H9 (cell line): Measurements from ENCODE around the gene SPTSSA. TPM values are rescaled to one million over a fixed set of nuclear protein-coding genes. Genes with fewer than 3 reads are reported as not detected.

ENCODE experiments used
- DNase-seq: peaks from one replicate; pipeline ENCODE4 v3.0.0-alpha.2; 2017
- H2AFZ ChIP-seq: one replicate; pipeline ENCODE4 v1.6.1; 2013; ENCODE audit warnings: mild to moderate bottlenecking, low read length, control low read depth, moderate library complexity
- H2AK5ac ChIP-seq: 2 replicates; pipeline ENCODE4 v1.6.1; 2013; ENCODE audit warnings: low read length, control low read depth, mixed read lengths; ENCODE audit not compliant: insufficient read length
- H2BK120ac ChIP-seq: one replicate; pipeline ENCODE4 v1.6.1; 2013; ENCODE audit warnings: low read depth, mild to moderate bottlenecking, low read length, control low read depth, inconsistent platforms; ENCODE audit not compliant: poor library complexity, severe bottlenecking
- H2BK12ac ChIP-seq: 2 replicates; pipeline ENCODE4 v1.6.1; 2013; ENCODE audit warnings: low read length, control low read depth, mixed read lengths, low read depth; ENCODE audit not compliant: insufficient read length
- H2BK15ac ChIP-seq: 2 replicates; pipeline ENCODE4 v1.6.1; 2013; ENCODE audit warnings: low read depth, low read length, control low read depth
- H2BK20ac ChIP-seq: one replicate; pipeline ENCODE4 v1.6.1; 2013; ENCODE audit warnings: low read depth, mild to moderate bottlenecking, low read length, control low read depth, inconsistent platforms; ENCODE audit not compliant: poor library complexity, severe bottlenecking
- H2BK5ac ChIP-seq: 2 replicates; pipeline ENCODE4 v1.6.1; 2013; ENCODE audit warnings: low read length, control low read depth, mixed read lengths; ENCODE audit not compliant: insufficient read length
- H3K14ac ChIP-seq: 2 replicates; pipeline ENCODE4 v1.6.1; 2013; ENCODE audit warnings: low read length, control low read depth; ENCODE audit not compliant: insufficient read depth
- H3K18ac ChIP-seq: 2 replicates; pipeline ENCODE4 v1.6.1; 2013; ENCODE audit warnings: low read depth, mild to moderate bottlenecking, mixed read lengths, low read length, control low read depth; ENCODE audit not compliant: insufficient read length
- H3K23ac ChIP-seq: 2 replicates; pipeline ENCODE4 v1.6.1; 2013; ENCODE audit warnings: low read length, control low read depth, mixed read lengths, low read depth; ENCODE audit not compliant: insufficient read length
- H3K23me2 ChIP-seq: 2 replicates; pipeline ENCODE4 v1.6.1; 2013; ENCODE audit warnings: low read depth, mild to moderate bottlenecking, mixed read lengths, low read length, control low read depth; ENCODE audit not compliant: insufficient read length, poor library complexity, severe bottlenecking
- H3K27ac ChIP-seq: 2 replicates; pipeline ENCODE4 v1.5.1; 2013; ENCODE audit warnings: low read length, control low read depth, mixed read lengths, low read depth; ENCODE audit not compliant: insufficient read length
- H3K27me3 ChIP-seq: 2 replicates; pipeline ENCODE4 v1.6.1; 2013; ENCODE audit warnings: low read length, control low read depth, inconsistent platforms; ENCODE audit not compliant: insufficient read depth
- H3K4ac ChIP-seq: 2 replicates; pipeline ENCODE4 v1.6.1; 2013; ENCODE audit warnings: low read depth, mild to moderate bottlenecking, control low read depth, inconsistent platforms, low read length, moderate library complexity
- H3K4me1 ChIP-seq: 2 replicates; pipeline ENCODE4 v1.6.1; 2013; ENCODE audit warnings: low read length, control low read depth, inconsistent platforms; ENCODE audit not compliant: insufficient read depth
- H3K4me2 ChIP-seq: 2 replicates; pipeline ENCODE4 v1.6.1; 2013; ENCODE audit warnings: low read length, control low read depth, mixed read lengths; ENCODE audit not compliant: insufficient read length, insufficient read depth
- H3K56ac ChIP-seq: 2 replicates; pipeline ENCODE4 v1.6.1; 2013; ENCODE audit warnings: low read depth, mild to moderate bottlenecking, mixed read lengths, low read length, control low read depth; ENCODE audit not compliant: insufficient read length
- H3K79me1 ChIP-seq: 2 replicates; pipeline ENCODE4 v1.6.1; 2013; ENCODE audit warnings: low read depth, mild to moderate bottlenecking, moderate library complexity, low read length, control low read depth, inconsistent platforms; ENCODE audit not compliant: insufficient read depth, poor library complexity, severe bottlenecking
- H3K79me2 ChIP-seq: 2 replicates; pipeline ENCODE4 v1.6.1; 2013; ENCODE audit warnings: low read length, control low read depth, inconsistent platforms; ENCODE audit not compliant: insufficient read depth
- H3K9ac ChIP-seq: 2 replicates; pipeline ENCODE4 v1.6.1; 2013; ENCODE audit warnings: low read length, control low read depth, mixed read lengths; ENCODE audit not compliant: insufficient read length; ENCODE audit errors: extremely low read depth
- H3K9me3 ChIP-seq: one replicate; pipeline ENCODE4 v1.6.1; 2013; ENCODE audit warnings: low read depth, low read length, inconsistent platforms; ENCODE audit not compliant: control insufficient read depth
- H3T11ph ChIP-seq: one replicate; pipeline ENCODE4 v1.6.1; 2013; ENCODE audit warnings: mild to moderate bottlenecking, low read length, control low read depth, inconsistent platforms
- H4K20me1 ChIP-seq: one replicate; pipeline ENCODE4 v1.6.1; 2013; ENCODE audit not compliant: control insufficient read depth, insufficient read length, insufficient read depth
- H4K5ac ChIP-seq: 2 replicates; pipeline ENCODE4 v1.6.1; 2013; ENCODE audit warnings: low read depth, mild to moderate bottlenecking, mixed read lengths, low read length, control low read depth; ENCODE audit not compliant: insufficient read length
- H4K8ac ChIP-seq: replicated peaks from 2 replicates; pipeline ENCODE4 v1.6.1; 2013; ENCODE audit warnings: low read length, control low read depth, mixed read lengths, low read depth; ENCODE audit not compliant: insufficient read length
- H4K91ac ChIP-seq: 2 replicates; pipeline ENCODE4 v1.6.1; 2013; ENCODE audit warnings: low read depth, mild to moderate bottlenecking, moderate library complexity, mixed read lengths, low read length, control low read depth; ENCODE audit not compliant: insufficient read length
- H3K27ac Mint-ChIP-seq, 3 experiments: 2 replicates in 2 of 3; 3 replicates in 1 of 3; pipeline ENCODE4 v1.8.0; 2020 to 2021; ENCODE audit warnings: mixed read lengths in 3 of 3, mild to moderate bottlenecking in 1 of 3, moderate library complexity in 1 of 3
- H3K27me3 Mint-ChIP-seq: 2 replicates; pipeline ENCODE4 v1.8.0; 2021; ENCODE audit warnings: low read depth, mild to moderate bottlenecking, moderate library complexity, mixed read lengths
- H3K36me3 Mint-ChIP-seq, 3 experiments: 2 replicates in 2 of 3; 3 replicates in 1 of 3; pipeline ENCODE4 v1.8.0; 2020 to 2021; ENCODE audit warnings: low read depth in 3 of 3, mixed read lengths in 3 of 3; ENCODE audit not compliant: insufficient read depth in 1 of 3
- H3K4me1 Mint-ChIP-seq, 2 experiments: 2 replicates each; pipeline ENCODE4 v1.8.0; 2020; ENCODE audit warnings: mixed read lengths in 2 of 2
- H3K4me3 Mint-ChIP-seq, 2 experiments: 2 replicates in 1 of 2; 3 replicates in 1 of 2; pipeline ENCODE4 v1.8.0; 2020 to 2021; ENCODE audit warnings: mild to moderate bottlenecking in 2 of 2, mixed read lengths in 2 of 2, moderate library complexity in 1 of 2
- H3K9me3 Mint-ChIP-seq, 2 experiments: 2 replicates in 1 of 2; 3 replicates in 1 of 2; pipeline ENCODE4 v1.8.0; 2020; ENCODE audit warnings: mild to moderate bottlenecking in 2 of 2, mixed read lengths in 2 of 2, moderate library complexity in 1 of 2
- CTCF ChIP-seq: fragments of 200-600 bp; sonication (generic); conservative IDR thresholded peaks from 3 replicates; pipeline ENCODE4 v1.8.0; 2021; ENCODE audit warnings: antibody characterized with exemption, mild to moderate bottlenecking
- WGBS: extraction: QIAGEN DNeasy Blood & Tissue Kit; methylation state at CpG from one replicate; pipeline ENCODE4 v1.1.7; 2013; ENCODE audit warnings: missing lambda C conversion rate, low lambda C conversion rate, mixed read lengths; ENCODE audit not compliant: insufficient read length; ENCODE audit errors: extremely low coverage; 5-methylcytosine and 5-hydroxymethylcytosine counted together
- total RNA-seq: library from RNA; stranded (reverse); gene quantifications from 2 replicates; pipeline ENCODE4 v1.2.1, GENCODE V29; 2021

Gene SPTSSA
- total RNA-seq, 1 experiment from 2014 or later = 23.3 TPM

GRCh38 chr14:34426313-34427295 is 35.4 kb downstream of the SPTSSA start:
- Histone ChIP-seq H3K56ac (no peak overlapping the region), H2BK5ac (no peak overlapping the region), H4K5ac (no peak overlapping the region), H3K23ac (no peak overlapping the region), H2BK120ac (no peak overlapping the region), H2AFZ (no peak overlapping the region), H3K9me3 (no peaks in the 10 kb centered on the region), H3K18ac (no peak overlapping the region), H3K79me1 (no peaks in the 10 kb centered on the region), H3K23me2 (no peaks in the 10 kb centered on the region), H3K4me2 (no peak overlapping the region), H2BK15ac (no peak overlapping the region), H3K9ac (no peak overlapping the region), H2AK5ac (no peak overlapping the region), H3K79me2 (no peaks in the 10 kb centered on the region), H4K91ac (no peak overlapping the region), H2BK20ac (no peak overlapping the region), H3K4ac (no peak overlapping the region), H3K27ac (no peak overlapping the region), H3K27me3 (no peaks in the 10 kb centered on the region), H2BK12ac (no peak overlapping the region), H4K20me1 (no peaks in the 10 kb centered on the region), H3T11ph (no peak overlapping the region), H4K8ac (no peak overlapping the region), H3K4me1 (no peaks in the 10 kb centered on the region), H3K14ac (no peak overlapping the region)
- WGBS = no CpG with 5 or more reads among the region's 11 CpGs
- no peak for DNase-seq
- no peak for TF ChIP-seq CTCF
- H3K9me3 Mint-ChIP-seq = peaks cover 0 to under 1% of the 10 kb centered on the region in 2 experiments; a peak in 2 of 5 replicates
- peaks cover 0 to under 1% (median under 1%) of the 10 kb centered on the region in 3 experiments; a peak in 3 of 7 replicates for H3K36me3 Mint-ChIP-seq
- no peak overlapping the region for H3K4me3 Mint-ChIP-seq
- H3K27me3 Mint-ChIP-seq = no peaks in the 10 kb centered on the region
- no peak overlapping the region for H3K27ac Mint-ChIP-seq
- peaks cover 0 to 3% of the 10 kb centered on the region in 2 experiments; a peak in 1 of 4 replicates for H3K4me1 Mint-ChIP-seq
